NCI-H510A (cell line): Measurements from ENCODE around the gene CYFIP2.
"Not testable (repeated sequence)": the region's sequence is repeated elsewhere in the genome, so short reads cannot be mapped to it uniquely, and the experiment has no call there.

Experiments used
- DNase-seq: peaks from one replicate; lab custom pipeline; 2025; lab: John Stamatoyannopoulos, UW

The CYFIP2 gene

GRCh38 chr5:157390133-157390532 is 124.2 kb downstream of the CYFIP2 start:
- no peak for DNase-seq

DNA sequence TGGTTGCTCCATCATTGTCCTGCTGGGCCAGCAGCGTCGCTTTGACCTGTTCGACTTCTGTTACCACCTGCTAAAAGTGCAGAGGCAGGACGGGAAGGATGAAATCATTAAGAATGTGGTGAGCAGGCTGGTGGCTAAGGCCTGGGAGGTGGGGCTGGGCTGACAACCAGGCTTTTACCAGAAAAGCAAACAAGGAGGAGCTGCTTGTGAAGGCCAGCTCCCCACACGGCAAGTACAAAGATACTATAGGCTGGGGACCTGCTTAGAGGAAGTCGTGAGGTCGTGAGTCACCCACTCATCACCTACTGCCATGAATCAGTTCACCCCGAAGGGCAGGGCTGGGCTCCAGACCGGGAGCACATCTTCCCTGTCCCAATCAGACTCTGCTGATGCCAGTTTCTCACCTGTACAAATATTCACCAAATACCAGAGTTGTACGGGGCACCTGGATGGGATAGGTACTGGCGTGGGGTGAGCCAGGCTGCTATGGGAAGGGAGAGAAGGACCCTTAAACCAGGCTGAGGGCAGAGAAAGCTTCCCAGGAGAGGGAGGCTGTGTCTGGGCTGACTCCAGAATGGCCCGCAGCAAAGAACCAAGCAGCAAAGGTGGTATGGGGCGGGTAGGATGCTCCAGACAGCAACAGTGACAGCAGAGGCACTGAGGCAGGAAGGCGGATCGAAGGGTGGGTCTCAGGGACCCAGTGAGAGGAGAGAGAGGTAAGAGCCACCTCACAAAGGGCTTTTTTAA is 124.8 kb downstream of the CYFIP2 start:
- DNase-seq = no peak

DNA sequence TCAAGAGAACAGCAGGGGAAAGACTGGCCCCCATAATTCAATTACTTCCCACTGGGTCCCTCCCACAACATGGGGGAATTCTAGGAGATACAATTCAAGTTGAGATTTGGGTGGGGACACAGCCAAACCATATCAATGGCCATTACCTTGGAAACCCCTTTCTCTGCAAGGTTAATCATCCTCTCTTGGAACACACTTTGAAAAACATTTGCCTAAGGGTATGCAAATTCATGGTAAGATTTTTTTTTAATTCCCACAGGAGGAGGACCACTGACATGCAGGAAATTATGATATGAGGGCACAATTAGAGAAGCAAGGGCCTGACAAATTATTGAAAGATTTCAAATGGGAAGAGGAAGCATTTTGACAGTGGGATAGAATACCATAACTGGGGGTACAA is 132.4 kb downstream of the CYFIP2 start:
- no peak for DNase-seq

GRCh38 chr5:157400741-157401495 is 135.0 kb downstream of the CYFIP2 start:
- DNase-seq = no peak

DNA sequence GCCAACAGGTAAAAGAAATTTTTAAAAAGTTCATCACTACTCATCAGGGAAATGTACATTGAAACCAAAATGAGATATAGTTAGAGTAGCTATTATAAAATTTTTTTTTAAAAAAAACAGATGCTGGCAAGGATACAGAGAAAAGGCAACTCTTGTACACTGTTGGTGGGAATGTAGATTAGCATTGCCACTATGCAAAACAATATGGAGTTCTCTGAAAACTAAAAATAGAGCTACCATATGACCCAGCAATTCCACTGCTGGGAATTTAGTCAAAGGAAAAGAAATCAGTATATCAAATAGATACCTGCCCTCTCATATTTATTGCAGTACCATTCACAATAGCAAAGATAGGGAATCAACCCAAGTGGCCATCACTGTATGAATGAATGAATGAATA is 149.9 kb downstream of the CYFIP2 start:
- DNase-seq = no peak

- DNase-seq = not testable (repeated sequence)
Observed at GRCh38 chr5:157419521-157419920, 153.6 kb downstream of the CYFIP2 start.

DNA sequence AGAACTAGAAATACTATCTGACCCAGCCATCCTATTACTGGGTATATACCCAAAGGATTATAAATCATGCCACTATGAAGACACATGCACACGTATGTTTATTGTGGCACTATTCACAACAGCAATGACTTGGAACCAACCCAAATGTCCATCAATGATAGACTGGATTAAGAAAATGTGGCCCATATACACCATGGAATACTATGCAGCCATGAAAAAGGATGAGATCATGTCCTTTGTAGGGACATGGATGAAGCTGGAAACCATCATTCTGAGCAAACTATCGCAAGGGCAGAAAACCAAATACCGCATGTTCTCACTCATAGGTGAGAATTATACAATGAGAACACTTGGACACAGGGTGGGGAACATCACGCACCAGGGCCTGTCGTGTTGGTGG is 164.0 kb downstream of the CYFIP2 start:
- not testable (repeated sequence) for DNase-seq

GRCh38 chr5:157431544-157432200 is 165.7 kb downstream of the CYFIP2 start:
- DNase-seq = no peak

DNA sequence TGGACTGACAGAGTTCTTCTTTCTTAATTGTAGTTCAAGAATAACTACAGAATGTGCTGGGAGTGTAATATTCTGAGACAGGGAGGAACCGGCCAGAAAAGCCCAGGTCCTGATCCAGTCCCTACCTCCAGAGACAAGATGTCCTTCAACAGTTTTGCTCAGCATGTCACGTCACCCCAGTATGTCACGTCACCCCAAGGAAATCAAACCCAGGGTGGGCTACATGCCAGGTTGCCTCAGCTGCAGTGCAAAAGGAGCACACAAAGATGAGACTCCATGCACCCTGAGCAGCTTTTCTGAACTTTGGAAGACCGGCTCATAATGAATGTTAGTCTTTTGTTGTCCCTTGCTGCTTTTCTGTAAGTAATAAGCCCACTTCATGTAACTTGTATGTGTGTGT is 168.2 kb downstream of the CYFIP2 start:
- DNase-seq = no peak

DNA sequence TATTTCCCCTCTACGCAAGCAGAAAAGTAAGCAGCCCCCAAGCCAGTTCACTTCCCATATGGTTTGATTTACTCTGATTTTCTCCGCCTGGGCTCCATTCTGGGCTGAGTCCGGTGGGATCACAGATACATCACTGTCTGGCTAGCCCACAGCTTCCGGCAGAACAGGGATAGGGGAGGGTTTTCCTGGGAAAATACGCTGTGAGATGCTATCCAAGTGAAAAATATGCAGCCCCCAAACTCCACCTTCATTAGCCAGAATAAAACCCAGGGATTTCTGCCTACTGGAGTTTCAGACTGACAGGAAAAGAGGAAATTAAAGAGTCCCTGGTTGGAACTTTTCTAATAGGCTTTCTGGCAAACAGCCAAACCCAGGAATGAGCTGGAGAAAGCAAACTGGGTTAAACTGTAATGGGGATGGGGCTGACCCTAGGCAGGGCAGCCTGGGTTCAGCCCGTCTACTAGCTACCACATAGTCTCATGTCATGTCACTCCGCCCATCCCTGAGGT is 177.2 kb downstream of the CYFIP2 start:
- no peak for DNase-seq

DNA sequence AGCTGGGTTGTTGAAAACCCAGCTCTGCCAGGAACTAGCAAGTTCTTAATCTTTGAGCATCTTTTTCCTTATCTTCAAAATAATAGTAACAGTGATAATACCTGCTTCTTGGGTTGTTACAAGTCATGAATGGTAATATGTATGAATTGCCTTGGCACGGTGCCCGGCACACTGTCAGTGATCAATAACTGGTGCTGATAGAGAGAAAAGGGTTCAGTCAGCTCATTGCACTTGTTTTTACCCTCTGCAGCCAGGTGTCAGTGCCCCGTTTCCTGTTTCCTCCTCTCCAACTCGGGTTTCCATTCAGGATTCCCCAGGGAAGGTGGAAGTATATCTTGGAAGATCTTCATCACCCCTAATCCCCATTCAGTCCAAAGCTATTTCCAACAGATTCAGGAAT is 178.3 kb downstream of the CYFIP2 start:
- no peak for DNase-seq
